HG02943 (cell line): Measurements from ENCODE around the gene ATP8A2.
"Not testable (repeated sequence)": the region's sequence is repeated elsewhere in the genome, so short reads cannot be mapped to it uniquely, and the experiment has no call there.

ENCODE experiments used
- ATAC-seq: cut with Tn5 transposase; IDR thresholded peaks from one replicate; pipeline ENCODE4 v1.9.1; 2021; ENCODE audit warnings: mild to moderate bottlenecking, low read depth, moderate library complexity; ENCODE audit not compliant: unreplicated experiment

ATP8A2 gene

GRCh38 chr13:25783076-25783475, 411.3 kb downstream of the ATP8A2 start:
- no peak for ATAC-seq

- ATAC-seq = no peak
These were observed 411.8 kb downstream of the ATP8A2 start for GRCh38 chr13:25783601-25784024.

GRCh38 chr13:25784119-25784518, 412.3 kb downstream of the ATP8A2 start:
- ATAC-seq = no peak

- ATAC-seq = not testable (repeated sequence)
These were observed 418.4 kb downstream of the ATP8A2 start for GRCh38 chr13:25790137-25790536.

GRCh38 chr13:25795277-25795676, 423.5 kb downstream of the ATP8A2 start:
- no peak for ATAC-seq

DNA sequence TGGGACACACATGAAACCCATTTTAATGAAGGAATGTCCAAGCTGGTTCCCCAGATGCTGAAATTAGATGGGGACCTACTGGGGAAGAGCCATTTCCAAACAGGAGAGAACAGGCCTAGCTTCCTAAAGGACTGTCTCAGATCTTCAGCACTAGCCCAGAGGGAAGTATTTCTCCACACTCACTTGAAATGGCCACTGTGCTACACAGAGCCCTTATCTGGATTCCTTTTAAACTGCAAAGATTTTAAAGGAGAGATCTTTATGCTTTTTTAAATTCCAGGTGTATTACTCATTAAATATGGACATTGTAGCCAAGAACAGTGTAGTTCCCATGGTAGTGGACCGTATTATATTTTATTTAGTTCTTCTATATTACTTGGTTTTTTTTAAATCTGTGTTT, 424.7 kb downstream of the ATP8A2 start:
- ATAC-seq = no peak

DNA sequence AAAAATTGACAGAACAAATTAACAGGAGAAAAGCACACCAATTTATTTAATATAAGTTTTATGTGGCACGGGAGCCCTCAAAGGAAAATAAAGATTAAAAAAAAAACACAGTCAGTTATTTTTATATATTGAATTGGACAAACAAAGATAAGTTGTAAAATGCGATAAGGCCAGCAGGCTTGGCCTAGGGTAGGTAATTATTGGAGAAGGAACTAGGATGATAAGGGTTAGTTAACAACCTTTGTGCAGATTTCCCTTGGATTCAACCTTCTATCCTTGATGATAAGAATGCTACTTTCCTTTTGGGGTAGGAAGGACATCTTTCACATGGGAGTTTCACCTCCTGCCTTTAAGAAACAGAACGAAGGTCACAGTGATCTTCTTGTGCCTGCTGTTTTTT, 427.2 kb downstream of the ATP8A2 start:
- ATAC-seq = no peak

GRCh38 chr13:25800523-25800922, 428.7 kb downstream of the ATP8A2 start:
- ATAC-seq = no peak

- no peak for ATAC-seq
These were observed 430.8 kb downstream of the ATP8A2 start for GRCh38 chr13:25802579-25802978.

DNA sequence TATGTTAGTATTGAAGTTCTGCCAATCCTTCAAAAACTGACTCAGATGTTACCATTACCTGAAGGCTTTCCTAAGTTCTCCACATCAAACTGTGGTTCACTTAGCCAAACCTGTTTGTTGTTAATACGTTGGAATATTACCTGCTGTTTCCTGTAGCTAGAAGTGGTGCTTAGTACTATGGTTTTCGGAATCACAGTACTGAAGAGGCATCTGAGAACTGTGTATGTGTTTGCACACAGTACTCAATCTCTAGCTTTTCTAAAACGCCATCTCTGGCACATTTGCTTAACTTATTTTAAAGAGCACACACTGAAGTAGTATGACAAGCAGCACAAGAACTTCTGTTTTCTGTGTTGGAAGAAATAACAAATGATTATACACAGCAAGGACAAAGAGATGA, 431.9 kb downstream of the ATP8A2 start:
- no peak for ATAC-seq

DNA sequence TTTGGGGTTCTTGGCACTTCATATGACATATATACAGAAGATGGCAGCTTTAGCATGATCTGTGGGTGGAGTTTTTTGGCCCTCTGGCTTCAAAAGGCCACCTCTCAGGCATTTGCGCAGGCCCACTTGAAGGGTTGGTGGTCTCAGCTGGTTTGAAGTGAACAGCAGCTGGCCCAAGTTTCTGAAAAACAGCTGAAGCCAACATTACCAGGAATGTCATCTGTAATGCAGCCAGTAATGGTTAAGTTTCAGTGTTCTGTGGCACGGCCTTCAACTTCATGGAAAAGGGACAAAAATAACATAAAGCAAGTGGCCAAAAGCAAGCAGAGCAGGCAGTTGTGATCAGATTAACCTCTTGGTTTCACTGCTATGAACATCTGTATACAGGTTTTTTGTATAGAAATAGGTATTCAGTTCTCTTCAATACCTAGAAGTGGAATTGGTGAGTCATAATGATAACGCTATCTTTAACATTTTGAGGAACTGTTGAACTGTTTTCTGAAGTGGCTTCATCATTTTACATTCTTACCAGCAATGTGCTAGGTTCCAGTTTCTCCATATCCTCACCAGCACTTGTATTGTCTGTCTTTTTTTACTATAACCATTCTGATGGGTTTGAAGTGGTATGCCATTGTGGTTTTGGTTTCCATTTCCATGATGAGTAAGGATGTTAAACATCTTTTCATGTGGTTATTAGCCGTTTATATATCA, 434.6 kb downstream of the ATP8A2 start:
- no peak for ATAC-seq

DNA sequence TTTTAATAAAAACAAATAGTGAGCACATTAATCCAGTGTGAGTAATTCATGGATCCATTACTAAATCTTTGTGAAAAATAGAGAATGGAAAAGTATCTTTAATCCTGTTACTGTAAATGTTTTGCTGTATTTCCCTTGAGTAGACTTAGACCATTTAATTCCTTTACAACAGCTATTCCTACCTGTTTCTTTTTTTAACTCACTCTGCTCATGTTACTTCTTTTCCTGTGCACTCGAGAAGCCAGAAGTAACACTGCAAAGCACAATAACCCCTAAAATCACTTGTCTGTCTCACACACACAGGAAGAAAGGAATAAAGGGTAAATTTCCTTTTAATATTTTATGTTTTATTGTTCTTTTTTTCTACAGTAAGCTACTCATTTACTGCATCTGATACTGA, 435.8 kb downstream of the ATP8A2 start:
- ATAC-seq = no peak

GRCh38 chr13:25811506-25811905, 439.7 kb downstream of the ATP8A2 start:
- no peak for ATAC-seq

DNA sequence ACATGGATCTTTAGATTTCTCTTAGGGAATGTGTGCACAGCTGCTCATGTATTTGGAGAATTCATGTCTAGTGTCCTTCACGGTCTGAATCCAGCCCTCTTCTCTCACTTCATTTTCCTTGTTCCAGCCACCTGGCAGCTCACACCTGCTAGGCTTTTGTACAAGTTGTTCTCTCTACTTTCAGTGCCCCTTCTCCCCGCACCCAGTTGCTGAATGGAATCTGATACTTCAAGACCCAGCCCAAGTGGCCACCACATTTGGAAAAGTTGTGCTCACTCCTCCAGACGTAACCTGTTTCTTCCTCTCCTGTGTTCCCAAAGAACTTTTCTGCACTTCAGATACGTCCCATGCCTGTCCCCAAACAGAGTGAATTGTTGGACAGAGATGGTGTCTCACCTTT, 444.5 kb downstream of the ATP8A2 start:
- no peak for ATAC-seq

GRCh38 chr13:25819856-25820530, 448.2 kb downstream of the ATP8A2 start:
- ATAC-seq = no peak

- no peak for ATAC-seq
These were observed 450.0 kb downstream of the ATP8A2 start for GRCh38 chr13:25821776-25822175.

- not testable (repeated sequence) for ATAC-seq
These were observed 455.4 kb downstream of the ATP8A2 start for GRCh38 chr13:25827221-25827620.

DNA sequence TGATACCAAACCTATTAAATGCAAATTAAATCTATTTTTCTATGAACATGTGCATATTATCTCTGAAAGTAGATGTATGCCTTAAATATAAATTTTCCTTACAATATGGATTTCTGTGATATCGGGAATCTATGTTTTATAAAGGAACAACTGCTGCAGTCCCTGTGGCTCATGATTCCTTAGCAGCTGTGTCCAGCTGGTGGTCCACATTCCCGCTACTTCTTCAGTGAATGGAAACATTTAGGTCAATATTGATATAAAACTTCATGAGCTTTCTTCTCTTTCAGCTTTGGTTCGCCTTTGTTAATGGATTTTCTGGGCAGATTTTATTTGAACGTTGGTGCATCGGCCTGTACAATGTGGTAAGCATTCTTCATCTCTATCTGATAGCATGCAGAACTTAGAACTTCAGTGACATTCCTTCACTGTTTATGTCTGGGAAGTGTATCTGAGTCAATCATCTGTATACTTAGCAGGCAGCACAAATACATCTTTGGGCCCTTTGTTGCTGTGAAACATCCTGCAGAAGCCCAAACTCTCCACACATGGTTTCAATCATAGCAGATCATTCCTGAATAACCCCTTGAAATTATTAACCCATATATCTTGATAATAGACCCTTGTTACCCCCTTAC, 456.2 kb downstream of the ATP8A2 start:
- ATAC-seq = no peak

DNA sequence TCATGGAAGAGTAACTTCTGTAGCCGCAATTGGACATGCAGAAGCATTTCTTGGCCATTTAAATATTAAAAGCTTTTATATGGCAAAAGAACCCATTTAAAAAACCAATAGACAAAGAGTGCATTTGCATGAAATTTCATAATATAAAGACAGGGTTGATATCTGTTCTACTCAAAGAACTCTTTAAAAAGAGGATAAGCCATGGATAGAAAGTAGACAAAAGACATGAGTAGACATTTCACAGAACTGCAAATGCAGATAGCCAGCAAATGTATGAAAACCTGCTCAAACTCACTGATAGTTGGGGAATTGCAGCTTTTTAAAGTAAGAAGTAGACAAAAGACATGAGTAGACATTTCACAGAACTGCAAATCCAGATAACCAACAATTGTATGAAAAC, 462.0 kb downstream of the ATP8A2 start:
- no peak for ATAC-seq

DNA sequence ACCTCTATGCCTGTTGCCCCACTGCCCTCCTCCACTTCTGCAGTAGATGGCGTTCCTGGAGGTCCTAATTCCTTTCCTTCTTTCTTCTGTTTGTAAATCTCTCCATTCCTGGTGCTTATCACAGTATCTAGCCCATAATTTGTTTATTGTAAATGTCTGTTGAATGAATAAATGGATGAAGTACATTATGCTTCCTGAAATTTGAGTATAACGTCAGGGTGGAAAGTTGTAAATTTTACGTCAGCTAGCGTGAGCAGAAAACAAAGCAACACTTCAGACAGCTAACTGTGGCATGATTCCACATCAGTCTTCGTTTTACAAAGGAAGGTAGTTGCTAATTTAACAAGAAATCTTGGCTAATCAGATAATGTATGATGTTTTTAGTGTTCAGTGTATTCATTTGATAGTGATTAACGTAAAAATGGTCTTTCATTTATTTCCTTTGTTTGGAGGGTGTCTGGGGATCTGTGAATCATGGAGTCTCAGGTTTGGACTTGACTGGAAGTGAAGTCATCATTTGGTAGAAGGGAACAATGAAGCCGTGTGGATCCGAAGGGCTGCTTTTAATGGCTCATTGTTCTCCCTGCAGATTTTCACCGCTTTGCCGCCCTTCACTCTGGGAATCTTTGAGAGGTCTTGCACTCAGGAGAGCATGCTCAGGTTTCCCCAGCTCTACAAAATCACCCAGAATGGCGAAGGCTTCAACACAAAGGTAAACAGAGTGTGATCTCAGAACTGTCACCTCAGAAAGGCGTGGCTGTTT, 465.0 kb downstream of the ATP8A2 start:
- ATAC-seq = no peak

DNA sequence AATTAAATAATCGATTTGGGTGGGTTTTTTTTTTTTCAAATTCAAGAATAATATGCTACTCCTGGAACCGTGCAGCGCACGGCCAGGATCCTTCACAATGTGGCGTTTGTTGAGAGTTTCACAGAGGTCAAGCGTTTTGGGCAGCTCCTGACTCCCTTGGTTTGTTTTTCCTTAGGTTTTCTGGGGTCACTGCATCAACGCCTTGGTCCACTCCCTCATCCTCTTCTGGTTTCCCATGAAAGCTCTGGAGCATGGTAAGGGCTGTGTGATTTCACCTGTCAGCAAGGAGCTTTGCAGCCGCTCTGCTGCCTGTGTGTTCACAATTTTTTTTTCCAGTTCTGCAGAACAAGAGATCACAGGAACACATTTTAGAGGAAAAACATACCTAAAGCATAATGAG, 467.6 kb downstream of the ATP8A2 start:
- no peak for ATAC-seq
